IPS-NIHi7 (cell line): Measurements from ENCODE around the gene GRIN1.

Experiments used
- DNase-seq: peaks from one replicate; pipeline ENCODE4 v3.0.0; 2012; ENCODE audit warnings: mixed read lengths; ENCODE audit errors: extremely low spot score

The GRIN1 gene

DNA sequence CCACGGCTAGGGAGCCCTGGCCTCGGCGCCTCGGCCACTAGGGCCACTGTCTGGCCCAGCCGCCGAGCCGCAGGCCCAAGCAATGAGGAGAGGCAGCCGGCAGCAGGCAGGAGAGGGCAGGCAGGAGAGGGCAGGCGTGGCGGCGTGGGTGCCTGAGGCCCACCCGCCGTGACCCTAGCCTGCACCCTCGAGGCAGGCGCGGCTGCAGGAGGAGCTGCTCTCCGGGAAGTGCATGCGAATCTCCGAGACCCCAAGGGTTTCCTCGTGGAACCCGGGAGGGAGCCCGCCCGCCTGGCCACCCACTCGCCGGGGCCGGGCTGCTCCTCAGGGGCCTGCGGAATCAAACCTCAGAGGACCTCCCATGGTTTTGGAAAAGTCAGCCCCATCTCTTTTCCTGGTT, 9.3 kb downstream of the GRIN1 start:
- no peak for DNase-seq

DNA sequence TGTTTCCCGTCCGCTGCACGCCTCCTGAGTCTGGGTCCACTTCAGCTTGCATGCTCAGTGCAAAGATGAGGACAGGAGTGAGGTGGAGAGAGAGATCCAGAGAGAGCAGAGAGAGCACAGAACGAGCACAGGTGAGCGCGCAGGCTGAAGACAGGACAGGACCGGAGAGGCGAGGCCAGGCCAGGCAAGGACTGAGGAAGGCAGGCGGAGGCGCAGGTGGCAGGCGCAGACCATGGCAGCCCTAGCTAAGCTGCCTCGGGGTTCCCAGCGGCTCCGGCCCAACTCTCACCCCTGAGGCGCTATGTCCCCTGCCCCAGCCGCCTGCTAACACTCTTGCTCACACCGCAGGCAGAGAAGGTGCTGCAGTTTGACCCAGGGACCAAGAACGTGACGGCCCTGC, 9.7 kb downstream of the GRIN1 start:
- no peak for DNase-seq

DNA sequence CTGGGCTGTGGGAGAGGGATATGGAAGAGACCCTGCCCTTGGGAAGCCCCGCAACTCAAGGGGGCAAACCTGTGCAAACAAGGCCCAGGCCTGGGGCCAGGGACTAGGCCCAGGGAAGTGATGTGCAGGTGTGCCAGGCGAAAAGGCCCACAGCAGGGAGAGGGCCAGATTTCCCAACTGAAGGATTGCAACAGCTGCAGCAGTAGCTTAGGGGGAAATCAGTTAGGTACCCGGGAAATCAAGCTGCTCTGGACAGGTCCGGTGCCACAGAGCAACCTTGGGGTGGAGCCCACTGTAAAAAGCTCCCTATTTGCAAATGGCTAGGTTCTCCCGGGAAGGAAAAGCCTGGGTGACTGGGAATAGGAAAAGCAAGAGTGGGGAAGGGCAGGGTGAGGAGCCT, 10.4 kb downstream of the GRIN1 start:
- DNase-seq = no peak

DNA sequence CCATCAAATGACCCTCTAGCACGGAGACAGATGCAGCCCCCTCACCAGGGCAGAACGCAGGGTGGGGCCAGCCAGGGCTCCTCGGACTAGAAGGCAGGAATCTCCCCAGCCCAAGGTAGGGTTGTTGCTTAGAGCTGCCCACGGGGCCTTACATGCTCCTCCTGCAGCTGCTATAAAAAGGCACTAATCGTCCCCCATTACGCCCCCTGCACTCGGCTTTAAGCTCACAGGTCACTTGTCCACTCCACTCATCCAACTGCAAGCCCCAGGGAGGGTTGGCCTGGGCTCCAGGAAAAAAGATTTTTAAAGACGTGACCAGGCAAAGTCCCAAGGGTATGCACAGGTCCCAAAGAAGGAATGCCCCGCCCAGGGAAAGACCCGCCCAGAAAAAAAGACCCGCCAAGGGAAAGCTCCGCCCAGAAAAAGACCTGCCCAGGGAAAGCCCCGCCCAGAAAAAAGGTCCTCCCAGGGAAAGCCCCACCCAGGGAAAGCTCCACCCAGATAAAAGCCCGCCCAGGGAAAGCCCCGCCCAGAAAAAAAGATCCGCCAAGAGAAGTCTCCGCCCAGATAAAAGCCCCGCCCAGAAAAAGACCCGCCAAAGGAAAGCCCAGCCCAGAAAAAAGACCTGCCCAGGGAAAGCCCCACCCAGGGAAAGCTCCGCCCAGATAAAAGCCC, 11.1 kb downstream of the GRIN1 start:
- DNase-seq = peak; percentile 65

DNA sequence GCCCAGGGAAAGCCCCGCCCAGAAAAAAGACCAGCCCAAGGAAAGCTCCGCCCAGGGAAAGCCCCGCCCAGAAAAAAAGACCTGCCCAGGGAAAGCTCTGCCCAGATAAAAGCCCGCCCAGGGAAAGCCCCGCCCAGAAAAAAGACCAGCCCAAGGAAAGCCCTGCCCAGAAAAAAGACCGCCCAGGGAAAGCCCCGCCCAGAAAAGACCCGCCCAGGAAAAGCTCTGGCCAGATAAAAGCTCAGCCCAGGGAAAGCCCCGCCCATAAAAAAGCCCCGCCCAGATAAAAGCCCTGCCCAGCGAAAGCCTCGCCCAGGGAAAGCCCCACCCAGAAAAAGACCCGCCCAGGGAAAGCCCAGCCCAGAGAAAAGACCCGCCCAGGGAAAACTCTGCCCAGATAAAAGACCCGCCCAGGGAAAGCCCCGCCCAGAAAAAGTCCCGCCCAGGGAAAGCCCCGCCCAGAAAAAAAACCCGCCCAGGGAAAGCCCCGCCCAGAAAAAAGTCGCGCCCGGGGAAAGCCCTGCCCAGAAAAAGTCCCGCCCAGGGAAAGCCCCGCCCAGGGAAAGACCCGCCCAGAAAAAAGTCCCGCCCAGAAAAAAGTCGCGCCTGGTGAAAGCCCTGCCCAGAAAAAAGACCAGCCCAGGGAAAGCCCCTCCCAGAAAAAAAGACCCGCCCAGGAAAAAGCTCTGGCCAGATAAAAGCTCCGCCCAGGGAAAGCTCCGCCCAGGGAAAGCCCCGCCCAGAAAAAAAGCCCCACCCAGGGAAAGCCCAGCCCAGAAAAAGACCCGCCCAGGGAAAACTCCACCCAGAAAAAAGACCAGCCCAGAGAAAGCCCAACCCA, 11.9 kb downstream of the GRIN1 start:
- peak; percentile 74 for DNase-seq

DNA sequence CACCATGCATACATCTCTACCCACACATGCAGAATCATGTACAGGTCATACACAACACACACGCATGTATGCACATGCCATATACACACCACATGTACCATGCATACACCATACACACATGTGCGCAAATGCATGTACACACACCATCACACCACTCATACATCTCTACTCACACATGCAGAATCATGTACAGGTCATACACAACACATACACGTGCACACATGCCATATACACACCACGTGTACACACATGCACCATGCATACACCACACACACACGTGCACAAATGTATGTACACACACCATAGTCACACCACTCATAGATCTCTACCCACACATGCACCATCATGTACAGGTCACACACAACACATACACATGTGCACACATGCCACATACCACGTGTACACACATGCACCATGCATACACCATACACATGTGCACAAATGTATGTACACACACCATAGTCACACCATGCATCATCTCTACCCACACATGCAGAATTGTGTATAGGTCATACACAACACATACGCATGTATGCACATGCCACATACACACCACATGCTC, 14.0 kb downstream of the GRIN1 start:
- DNase-seq = no peak

DNA sequence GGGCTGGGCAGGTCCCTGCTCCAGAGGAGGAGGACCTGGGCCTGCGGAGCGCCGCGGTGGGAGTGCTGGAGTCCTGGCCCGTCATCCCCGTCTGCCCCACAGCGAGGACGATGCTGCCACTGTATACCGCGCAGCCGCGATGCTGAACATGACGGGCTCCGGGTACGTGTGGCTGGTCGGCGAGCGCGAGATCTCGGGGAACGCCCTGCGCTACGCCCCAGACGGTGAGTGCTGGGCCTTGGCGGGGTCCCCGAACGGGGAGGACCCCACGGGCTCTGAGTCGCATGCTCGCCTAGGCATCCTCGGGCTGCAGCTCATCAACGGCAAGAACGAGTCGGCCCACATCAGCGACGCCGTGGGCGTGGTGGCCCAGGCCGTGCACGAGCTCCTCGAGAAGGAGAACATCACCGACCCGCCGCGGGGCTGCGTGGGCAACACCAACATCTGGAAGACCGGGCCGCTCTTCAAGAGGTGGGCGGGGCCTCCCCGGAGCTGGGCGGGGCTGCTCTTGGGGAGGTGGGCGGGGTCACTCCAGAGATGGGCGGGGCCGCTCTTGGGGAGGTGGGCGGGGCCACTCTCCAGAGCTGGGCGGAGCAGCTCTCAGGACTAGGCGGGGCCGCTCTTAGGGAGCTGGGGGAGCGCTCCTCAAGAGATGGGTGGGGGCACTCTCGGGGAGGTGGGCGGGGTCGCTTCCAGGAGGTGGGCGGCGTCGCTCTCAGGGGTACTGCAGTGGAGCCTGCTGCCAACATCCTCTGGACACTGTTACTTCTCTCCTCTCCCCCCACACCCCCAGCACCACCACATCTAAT, 17.8 kb downstream of the GRIN1 start:
- peak; percentile 73 for DNase-seq

DNA sequence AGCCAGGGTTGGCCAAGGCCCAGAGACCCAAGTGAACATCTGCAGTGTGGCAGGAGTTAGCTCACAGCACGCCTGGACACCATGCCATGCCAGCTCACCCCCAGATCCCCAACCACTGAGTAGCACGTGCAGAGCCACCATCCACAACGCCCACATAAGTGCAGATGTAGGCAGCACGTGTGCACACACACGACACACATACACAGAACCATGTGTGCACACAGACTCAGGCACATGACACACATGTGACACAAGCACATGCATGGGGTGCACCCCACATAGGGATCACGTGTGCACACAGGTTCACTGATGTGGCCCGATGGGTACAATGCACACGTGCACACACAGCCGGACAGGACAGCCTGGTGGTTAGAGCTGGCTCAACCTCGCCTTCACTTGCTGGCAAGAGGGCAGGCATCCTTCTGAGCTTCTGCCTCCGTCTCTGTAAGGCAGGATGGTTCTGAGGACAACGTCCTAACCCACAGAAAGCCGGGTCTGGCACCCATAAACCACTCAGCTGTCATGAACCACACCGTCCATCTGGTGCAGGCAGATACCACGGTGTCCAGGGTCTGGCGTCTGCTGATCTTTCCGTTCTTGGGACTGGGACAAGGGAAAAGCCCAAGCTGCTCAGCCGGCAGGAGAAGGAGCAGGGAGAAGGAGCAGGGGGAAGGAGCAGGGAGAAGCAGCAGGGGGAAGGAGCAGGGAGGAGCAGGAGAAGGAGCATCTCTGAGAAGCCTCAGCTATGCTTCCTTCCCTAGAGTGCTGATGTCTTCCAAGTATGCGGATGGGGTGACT, 18.9 kb downstream of the GRIN1 start:
- no peak for DNase-seq

DNA sequence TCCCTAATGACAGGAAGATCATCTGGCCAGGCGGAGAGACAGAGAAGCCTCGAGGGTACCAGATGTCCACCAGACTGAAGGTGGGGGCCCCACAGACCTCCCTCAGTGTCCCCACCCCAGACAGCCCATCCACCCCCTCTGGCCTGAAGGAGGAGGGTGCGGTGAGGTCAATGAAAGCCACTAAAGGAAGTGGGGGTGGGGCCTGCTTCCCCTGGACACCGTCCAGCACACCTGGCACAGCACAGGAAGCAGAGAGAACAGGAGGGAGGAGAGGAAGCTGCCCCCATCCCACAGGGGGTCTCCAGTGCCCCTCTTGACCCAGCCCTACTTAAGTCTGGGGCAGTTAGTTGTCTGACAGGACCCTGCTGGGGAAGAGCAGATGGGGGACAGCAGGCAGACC, 19.7 kb downstream of the GRIN1 start:
- no peak for DNase-seq

DNA sequence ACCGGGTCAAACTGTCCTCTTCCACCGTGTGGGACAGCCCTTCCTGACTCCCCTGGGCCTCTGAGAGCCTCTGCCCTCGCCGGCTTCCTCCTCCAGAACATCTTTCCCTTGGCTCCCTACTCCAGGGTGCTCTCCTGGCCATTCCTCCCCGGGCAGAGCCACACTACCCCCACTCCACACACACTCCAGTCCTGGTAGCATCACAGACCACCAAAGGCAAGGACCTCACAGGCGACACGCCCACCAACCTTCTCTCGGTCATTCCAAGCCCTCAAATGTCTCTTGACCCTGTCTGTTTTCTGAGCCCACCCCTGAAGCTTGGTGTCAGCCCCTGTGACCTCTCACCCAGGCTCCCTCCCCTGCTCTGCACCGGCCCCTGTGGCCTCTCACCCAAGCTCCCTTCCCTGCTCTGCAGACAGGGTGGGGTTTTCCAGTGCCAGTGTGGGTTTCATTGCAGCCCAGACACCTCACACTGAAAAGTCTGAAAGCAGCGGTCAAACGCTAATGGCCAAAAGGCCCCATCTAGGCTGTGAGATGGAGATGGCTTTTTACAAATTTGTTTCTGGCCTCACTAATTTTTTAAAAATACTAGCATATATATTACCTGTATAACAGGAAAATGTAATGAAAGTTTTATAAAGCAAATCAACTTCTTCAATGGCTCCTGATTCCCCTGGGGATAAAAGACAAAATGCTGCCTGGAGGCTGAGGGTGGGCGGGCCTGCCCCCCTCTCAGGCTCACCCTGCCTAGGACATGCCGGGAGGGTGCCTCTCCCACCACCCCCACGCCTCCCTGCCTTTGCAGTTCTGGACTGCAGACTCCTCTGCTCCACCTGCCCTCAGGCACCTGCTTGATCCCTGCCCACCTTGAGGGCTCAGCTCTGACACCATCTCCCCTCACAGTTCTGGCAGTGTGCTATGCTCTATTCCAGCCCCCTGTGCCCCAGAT, 20.4 kb downstream of the GRIN1 start:
- DNase-seq = no peak

DNA sequence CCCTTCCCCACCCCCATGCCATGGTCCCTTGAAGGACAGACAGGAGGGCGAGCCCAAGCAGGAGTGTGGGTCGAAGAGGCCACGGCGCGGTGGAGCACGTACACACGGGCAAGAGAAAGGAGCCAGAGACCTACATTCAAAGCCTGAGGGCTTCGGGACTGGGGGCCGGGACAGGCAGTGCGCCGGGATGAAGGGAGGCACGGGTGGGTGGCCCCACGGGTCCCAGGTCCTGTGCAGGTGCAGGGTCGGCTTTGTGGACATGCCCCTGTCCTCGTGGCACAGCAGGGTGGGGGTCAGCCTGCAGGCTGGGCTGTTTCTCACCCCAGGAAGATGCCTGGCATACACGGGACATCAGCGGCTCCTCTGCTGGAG, 21.1 kb downstream of the GRIN1 start:
- DNase-seq = no peak

DNA sequence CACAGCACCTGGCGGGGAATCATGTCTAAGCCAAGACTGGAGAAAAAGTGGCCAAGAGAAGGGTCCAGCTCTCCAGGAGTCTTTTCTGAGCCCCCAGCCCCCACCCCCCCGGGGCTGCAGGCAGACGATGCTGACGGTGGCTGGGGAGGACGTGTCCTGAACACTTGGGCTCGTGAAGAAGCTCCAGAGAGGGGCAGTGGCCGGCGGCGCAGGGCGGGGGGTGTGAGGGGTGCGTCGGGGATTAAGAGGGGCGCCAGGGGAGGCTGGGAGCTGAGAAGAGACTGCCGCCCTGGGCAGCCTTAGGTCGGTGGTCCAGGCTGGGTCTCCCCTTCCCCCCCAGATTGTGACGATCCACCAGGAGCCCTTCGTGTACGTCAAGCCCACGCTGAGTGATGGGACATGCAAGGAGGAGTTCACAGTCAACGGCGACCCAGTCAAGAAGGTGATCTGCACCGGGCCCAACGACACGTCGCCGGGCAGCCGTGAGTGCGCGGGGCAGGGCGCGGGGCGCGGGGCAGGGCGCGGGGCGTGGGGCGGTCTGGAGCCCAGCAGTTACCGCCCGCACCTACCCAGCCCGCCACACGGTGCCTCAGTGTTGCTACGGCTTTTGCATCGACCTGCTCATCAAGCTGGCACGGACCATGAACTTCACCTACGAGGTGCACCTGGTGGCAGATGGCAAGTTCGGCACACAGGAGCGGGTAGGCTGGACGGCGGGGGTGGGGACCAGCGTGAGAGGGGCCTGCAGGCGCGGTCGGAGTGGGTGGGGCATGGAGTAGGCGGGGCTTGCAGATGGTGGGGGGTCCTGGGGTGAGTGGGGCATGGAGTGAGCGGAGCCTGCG, 22.0 kb downstream of the GRIN1 start:
- DNase-seq = no peak

DNA sequence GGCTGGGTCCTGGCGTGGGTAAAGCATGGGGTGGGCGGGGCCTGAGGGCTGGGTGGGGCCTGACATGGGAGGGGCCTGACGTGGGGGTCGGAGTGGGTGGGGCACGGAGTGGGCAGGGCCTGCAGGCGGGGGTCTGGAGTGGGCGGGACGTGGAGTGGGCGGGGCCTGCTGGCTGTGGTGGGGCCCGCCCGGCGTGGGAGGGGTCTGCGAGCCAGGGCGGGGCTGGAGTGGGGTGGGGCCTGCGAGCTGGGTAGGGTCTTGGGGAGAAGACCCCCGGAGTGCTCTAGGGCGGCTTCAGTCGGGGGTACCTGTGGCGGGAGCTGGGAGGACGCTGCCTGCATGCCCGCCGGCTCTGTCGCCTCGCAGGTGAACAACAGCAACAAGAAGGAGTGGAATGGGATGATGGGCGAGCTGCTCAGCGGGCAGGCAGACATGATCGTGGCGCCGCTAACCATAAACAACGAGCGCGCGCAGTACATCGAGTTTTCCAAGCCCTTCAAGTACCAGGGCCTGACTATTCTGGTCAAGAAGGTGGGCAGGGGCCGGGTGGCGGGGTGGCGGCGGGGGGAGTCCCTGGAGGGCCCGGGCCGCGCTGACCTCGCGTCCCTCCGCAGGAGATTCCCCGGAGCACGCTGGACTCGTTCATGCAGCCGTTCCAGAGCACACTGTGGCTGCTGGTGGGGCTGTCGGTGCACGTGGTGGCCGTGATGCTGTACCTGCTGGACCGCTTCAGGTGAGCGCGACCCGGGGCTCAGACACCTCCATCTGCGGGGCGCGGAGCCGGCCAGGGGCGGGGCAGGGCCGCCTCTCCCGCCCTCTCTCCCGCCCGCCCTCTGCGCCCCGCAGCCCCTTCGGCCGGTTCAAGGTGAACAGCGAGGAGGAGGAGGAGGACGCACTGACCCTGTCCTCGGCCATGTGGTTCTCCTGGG, 22.9 kb downstream of the GRIN1 start:
- DNase-seq = peak; percentile 80

DNA sequence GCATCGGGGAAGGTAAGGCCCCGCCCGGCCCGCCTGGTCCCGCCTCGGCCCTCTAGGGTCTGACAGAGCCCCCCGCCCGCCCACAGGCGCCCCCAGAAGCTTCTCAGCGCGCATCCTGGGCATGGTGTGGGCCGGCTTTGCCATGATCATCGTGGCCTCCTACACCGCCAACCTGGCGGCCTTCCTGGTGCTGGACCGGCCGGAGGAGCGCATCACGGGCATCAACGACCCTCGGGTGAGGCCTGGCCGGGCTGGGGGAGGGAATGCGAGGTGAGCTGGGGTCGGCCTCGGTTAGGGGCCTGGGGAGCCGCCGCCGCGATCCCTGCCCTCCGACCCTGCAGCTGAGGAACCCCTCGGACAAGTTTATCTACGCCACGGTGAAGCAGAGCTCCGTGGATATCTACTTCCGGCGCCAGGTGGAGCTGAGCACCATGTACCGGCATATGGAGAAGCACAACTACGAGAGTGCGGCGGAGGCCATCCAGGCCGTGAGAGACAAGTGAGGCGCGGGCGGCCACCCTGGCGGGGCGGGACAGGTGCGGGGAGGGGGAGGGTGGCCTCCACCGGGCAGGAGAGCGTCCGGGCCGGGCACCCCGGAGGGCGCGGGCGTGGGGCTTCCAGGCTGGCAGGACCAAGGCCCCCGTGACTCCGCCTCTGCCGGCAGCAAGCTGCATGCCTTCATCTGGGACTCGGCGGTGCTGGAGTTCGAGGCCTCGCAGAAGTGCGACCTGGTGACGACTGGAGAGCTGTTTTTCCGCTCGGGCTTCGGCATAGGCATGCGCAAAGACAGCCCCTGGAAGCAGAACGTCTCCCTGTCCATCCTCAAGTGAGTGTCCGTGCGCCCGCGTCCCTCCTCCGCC, 23.8 kb downstream of the GRIN1 start:
- peak; percentile 59 for DNase-seq

DNA sequence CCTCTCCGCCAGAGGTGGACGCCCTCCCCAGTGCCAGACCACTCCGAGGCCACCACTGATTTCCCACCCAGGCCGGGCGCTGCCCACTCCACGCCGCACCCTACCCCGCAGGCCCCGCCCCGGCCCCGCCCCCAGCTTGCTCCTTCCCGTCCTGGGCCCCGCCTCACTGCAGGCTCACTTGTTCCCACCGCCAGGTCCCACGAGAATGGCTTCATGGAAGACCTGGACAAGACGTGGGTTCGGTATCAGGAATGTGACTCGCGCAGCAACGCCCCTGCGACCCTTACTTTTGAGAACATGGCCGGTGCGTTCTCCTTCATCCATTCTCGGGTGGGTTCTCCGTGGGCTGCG, 24.4 kb downstream of the GRIN1 start:
- DNase-seq = peak; percentile 44

DNA sequence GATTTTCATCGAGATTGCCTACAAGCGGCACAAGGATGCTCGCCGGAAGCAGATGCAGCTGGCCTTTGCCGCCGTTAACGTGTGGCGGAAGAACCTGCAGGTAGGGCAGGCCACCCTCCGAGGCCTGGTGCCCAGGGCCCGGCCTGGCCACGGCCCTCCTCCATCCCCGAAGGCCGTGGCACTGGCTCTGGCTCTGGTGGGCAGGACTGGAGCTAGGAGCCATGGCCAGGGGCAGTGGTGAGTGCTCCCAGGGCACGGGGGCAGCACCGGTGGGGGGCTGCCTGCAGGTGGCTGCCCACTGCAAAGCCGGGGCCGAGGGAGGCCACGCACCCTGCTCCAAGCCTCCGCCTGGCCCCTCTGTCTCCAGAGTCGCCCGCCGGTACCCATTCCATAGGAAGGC, 24.9 kb downstream of the GRIN1 start:
- no peak for DNase-seq
